Measurements from ENCODE around the gene MOB1A. TPM values are rescaled to one million over a fixed set of nuclear protein-coding genes. Genes with fewer than 3 reads are reported as not detected.

Gene MOB1A
- total RNA-seq, 1 experiment from 2014 or later: 95.1 TPM

DNA sequence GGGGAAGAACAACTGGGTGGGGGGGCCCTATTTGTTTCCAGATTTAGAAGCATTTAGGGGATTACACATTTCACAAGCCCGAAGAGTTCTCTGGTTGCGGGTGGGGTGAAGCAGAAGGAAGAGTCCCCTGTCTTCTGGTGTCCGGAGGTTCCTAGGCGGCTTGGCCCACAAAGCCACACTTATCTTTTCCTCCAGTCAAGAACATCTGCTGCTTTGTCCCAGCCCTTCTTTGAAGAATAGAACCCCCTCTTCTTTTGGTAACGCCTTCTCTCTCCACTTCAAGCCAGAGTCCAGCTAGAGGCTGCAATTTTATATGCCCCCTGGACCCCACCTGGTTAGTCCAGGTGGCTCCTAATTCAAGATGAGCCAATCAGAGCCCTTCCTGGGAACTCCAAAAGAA lies 46.8 kb downstream of the MOB1A start:
- Histone ChIP-seq H4K5ac (ENCODE audit: insufficient read length, low read depth, low read length) (no peak overlapping the region), H4K20me1 (ENCODE audit: control insufficient read depth, insufficient read depth, insufficient read length) (no peaks in the 10 kb centered on the region), H3K79me2 (ENCODE audit: insufficient read depth, low read length) (no peaks in the 10 kb centered on the region), H3K18ac (ENCODE audit: insufficient read length, low read depth, low read length) (no peak overlapping the region), H3K14ac (ENCODE audit: insufficient read depth, low read length) (no peak overlapping the region), H2BK20ac (ENCODE audit: low read depth, low read length, poor library complexity, severe bottlenecking) (no peak overlapping the region), H3K9me3 (ENCODE audit: control insufficient read depth, low read depth, low read length) (no peaks in the 10 kb centered on the region), H3K9ac (ENCODE audit: extremely low read depth, insufficient read length, low read length) (no peak overlapping the region), H2BK12ac (ENCODE audit: insufficient read length, low read depth, low read length) (no peak overlapping the region), H3K79me1 (ENCODE audit: insufficient read depth, low read depth, low read length, poor library complexity, severe bottlenecking) (no peaks in the 10 kb centered on the region), H3T11ph (ENCODE audit: low read length) (no peak overlapping the region), H3K27me3 (ENCODE audit: insufficient read depth, low read length) (no peaks in the 10 kb centered on the region), H3K4me2 (ENCODE audit: insufficient read depth, insufficient read length, low read length) (no peak overlapping the region), H4K91ac (ENCODE audit: insufficient read length, low read depth, low read length) (no peak overlapping the region), H4K8ac (replicated peaks; ENCODE audit: insufficient read length, low read depth, low read length) (no peak overlapping the region), H3K23me2 (ENCODE audit: insufficient read length, low read depth, low read length, poor library complexity, severe bottlenecking) (no peaks in the 10 kb centered on the region), H3K4me1 (ENCODE audit: insufficient read depth, low read length) (no peaks in the 10 kb centered on the region), H3K56ac (ENCODE audit: insufficient read length, low read depth, low read length) (no peak overlapping the region), H3K27ac (ENCODE audit: insufficient read length, low read depth, low read length) (no peak overlapping the region), H2AK5ac (ENCODE audit: insufficient read length, low read length) (no peak overlapping the region), H2AFZ (ENCODE audit: low read length) (no peak overlapping the region), H2BK120ac (ENCODE audit: low read depth, low read length, poor library complexity, severe bottlenecking) (no peak overlapping the region), H2BK5ac (ENCODE audit: insufficient read length, low read length) (no peak overlapping the region), H2BK15ac (ENCODE audit: low read depth, low read length) (no peak overlapping the region), H3K4ac (ENCODE audit: low read depth, low read length) (no peak overlapping the region), H3K23ac (ENCODE audit: insufficient read length, low read depth, low read length) (no peak overlapping the region)
- Mint-ChIP-seq H3K27me3 (ENCODE audit: low read depth) (no peaks in the 10 kb centered on the region; the same call in 1 of the 2 replicates), H3K9me3 (no peaks in the 10 kb centered on the region; a peak in 1 of 5 replicates), H3K4me3 (no peak overlapping the region), H3K36me3 (ENCODE audit: insufficient read depth in 1 of 3, low read depth in 3 of 3) (peaks cover 17 to 23% (median 18%) of the 10 kb centered on the region in 3 experiments; a peak in 6 of 7 replicates), H3K4me1 (peaks cover 0 to 16% of the 10 kb centered on the region in 2 experiments; a peak in 3 of 4 replicates), H3K27ac (no peak overlapping the region)
- WGBS (ENCODE audit: extremely low coverage, insufficient read length, low lambda C conversion rate): no CpG with 5 or more reads among the region's 5 CpGs
- DNase-seq: no peak
- no peak for TF ChIP-seq CTCF (conservative IDR thresholded peaks at IDR 0.05)

Measured in H9 (cell line).